ENCODE results near the gene HSPBAP1.

DNA sequence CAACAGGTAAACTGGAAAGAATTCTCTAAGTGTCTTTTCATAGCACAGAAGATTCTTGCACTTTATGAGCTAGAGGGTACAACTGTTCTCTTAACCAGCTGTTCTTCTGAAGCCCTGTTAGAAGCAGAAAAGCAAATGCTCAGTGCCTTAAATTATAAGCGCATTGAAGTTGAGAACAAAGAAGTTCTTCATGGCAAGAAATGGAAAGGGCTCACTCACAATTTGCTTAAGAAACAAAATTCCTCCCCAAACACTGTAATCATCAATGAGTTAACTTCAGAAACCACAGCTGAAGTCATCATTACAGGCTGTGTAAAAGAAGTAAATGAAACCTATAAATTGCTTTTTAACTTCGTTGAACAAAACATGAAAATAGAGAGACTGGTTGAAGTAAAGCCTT is 93.4 kb downstream of the HSPBAP1 start:
- no peak for TF ChIP-seq CTCF (IDR thresholded peaks at IDR 0.05)
- no peak for TF ChIP-seq POLR2A (IDR thresholded peaks at IDR 0.05)
- no peak for TF ChIP-seq EP300 (IDR thresholded peaks at IDR 0.05)

Measured in ovary (tissue), 3 donors.